Measurements from ENCODE around the gene S100PBP. TPM values are rescaled to one million over a fixed set of nuclear protein-coding genes. Genes with fewer than 3 reads are reported as not detected.

The S100PBP gene
- total and polyA plus RNA-seq, 9 of the 15 experiments (the other 6 are each of a cell fraction or from before 2014, with no cell fraction given): 22.9 to 60.2 (median 32.9) TPM

DNA sequence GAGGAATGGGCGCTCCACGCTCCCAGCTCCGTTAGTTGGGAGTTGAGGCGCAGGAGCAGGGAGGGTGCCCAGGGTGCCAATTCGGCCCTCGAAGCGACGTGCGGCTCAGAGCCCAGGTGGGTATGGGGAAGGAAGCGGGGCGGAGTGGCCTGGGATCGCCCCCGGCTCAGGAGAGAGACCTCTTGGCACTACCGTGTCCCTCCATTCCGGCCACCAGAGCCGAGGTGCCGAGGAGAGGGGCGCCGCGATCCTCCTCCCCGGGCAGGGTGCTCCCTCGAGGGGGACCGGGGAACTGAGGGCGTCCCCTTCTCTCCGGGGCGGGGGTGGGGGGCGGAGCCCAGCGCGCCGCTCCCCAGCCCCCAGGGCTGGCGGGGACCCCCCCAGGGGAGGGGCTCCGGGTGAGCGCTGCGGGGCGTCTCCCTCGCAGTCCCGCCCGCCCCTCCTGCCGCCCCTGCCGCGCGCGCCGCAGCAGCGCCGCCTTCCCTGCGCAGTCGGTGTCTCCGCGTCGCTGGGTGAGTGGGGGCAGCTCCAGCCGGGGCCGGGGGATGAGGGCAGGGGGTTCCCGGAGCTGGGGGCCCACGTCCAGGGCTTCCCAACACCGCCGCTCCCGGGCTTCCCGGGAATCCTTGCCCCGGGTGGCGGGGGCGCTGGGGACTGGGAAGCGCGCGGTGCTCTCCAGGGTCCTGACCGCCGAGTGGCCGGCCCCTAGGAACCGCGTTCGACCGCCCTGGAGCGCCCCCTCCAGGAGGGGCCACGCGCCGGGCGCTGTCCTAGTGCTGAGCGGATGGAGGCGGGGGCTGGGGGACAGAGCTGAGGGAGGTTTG lies 68.8 kb downstream of the S100PBP start, which contains the start of gene HPCA (continued):
- TF ChIP-seq, protein P1, sequence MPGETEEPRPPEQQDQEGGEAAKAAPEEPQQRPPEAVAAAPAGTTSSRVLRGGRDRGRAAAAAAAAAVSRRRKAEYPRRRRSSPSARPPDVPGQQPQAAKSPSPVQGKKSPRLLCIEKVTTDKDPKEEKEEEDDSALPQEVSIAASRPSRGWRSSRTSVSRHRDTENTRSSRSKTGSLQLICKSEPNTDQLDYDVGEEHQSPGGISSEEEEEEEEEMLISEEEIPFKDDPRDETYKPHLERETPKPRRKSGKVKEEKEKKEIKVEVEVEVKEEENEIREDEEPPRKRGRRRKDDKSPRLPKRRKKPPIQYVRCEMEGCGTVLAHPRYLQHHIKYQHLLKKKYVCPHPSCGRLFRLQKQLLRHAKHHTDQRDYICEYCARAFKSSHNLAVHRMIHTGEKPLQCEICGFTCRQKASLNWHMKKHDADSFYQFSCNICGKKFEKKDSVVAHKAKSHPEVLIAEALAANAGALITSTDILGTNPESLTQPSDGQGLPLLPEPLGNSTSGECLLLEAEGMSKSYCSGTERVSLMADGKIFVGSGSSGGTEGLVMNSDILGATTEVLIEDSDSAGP (CRISPR knock-in tag; IDR thresholded peaks at IDR 0.05): peak; percentile 59
- TF ChIP-seq TEAD2 (tag; IDR thresholded peaks at IDR 0.05): no peak
- TF ChIP-seq TCFL5 (CRISPR knock-in tag; conservative IDR thresholded peaks at IDR 0.05): no peak
- TF ChIP-seq, protein P2, sequence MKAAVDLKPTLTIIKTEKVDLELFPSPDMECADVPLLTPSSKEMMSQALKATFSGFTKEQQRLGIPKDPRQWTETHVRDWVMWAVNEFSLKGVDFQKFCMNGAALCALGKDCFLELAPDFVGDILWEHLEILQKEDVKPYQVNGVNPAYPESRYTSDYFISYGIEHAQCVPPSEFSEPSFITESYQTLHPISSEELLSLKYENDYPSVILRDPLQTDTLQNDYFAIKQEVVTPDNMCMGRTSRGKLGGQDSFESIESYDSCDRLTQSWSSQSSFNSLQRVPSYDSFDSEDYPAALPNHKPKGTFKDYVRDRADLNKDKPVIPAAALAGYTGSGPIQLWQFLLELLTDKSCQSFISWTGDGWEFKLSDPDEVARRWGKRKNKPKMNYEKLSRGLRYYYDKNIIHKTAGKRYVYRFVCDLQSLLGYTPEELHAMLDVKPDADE (conservative IDR thresholded peaks at IDR 0.05; ENCODE audit: control insufficient read depth, low read depth, low read length): peak; percentile 96
- no peak for TF ChIP-seq SMARCC2 (IDR thresholded peaks at IDR 0.05; ENCODE audit: low read depth)
- no peak for TF ChIP-seq PML (IDR thresholded peaks at IDR 0.05; ENCODE audit: low read length)
- TF ChIP-seq THRAP3 (IDR thresholded peaks at IDR 0.05; ENCODE audit: borderline replicate concordance): no peak
- TF ChIP-seq SMC3 (conservative IDR thresholded peaks at IDR 0.05; ENCODE audit: insufficient read depth, low read depth, low read length): peak; percentile 73
- TF ChIP-seq BHLHE40 (IDR thresholded peaks at IDR 0.05; ENCODE audit: low read length): peak; percentile 33; the same call in 1 of the 2 replicates
- 0 out of 4 replicates have a peak, but pooled peaks of 1 of the 2 experiments have one; percentile 50 for TF ChIP-seq TRIM24 (IDR thresholded peaks at IDR 0.05)
- TF ChIP-seq, protein P3, sequence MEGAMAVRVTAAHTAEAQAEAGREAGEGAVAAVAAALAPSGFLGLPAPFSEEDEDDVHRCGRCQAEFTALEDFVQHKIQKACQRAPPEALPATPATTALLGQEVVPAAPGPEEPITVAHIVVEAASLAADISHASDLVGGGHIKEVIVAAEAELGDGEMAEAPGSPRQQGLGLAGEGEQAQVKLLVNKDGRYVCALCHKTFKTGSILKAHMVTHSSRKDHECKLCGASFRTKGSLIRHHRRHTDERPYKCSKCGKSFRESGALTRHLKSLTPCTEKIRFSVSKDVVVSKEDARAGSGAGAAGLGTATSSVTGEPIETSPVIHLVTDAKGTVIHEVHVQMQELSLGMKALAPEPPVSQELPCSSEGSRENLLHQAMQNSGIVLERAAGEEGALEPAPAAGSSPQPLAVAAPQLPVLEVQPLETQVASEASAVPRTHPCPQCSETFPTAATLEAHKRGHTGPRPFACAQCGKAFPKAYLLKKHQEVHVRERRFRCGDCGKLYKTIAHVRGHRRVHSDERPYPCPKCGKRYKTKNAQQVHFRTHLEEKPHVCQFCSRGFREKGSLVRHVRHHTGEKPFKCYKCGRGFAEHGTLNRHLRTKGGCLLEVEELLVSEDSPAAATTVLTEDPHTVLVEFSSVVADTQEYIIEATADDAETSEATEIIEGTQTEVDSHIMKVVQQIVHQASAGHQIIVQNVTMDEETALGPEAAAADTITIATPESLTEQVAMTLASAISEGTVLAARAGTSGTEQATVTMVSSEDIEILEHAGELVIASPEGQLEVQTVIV (CRISPR knock-in tag; IDR thresholded peaks at IDR 0.05; ENCODE audit: borderline replicate concordance): no peak
- no peak for TF ChIP-seq MCM7 (IDR thresholded peaks at IDR 0.05)
- TF ChIP-seq, protein P4, sequence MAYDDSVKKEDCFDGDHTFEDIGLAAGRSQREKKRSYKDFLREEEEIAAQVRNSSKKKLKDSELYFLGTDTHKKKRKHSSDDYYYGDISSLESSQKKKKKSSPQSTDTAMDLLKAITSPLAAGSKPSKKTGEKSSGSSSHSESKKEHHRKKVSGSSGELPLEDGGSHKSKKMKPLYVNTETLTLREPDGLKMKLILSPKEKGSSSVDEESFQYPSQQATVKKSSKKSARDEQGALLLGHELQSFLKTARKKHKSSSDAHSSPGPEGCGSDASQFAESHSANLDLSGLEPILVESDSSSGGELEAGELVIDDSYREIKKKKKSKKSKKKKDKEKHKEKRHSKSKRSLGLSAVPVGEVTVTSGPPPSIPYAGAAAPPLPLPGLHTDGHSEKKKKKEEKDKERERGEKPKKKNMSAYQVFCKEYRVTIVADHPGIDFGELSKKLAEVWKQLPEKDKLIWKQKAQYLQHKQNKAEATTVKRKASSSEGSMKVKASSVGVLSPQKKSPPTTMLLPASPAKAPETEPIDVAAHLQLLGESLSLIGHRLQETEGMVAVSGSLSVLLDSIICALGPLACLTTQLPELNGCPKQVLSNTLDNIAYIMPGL (CRISPR knock-in tag; IDR thresholded peaks at IDR 0.05): peak; percentile 100
- no peak for TF ChIP-seq ZNF347 (CRISPR knock-in tag; IDR thresholded peaks at IDR 0.05; ENCODE audit: low read depth)
- TF ChIP-seq HDAC1 (IDR thresholded peaks at IDR 0.05): peak; percentile 88 to 97
- peak; percentile 69; the same call in 1 of the 2 replicates for TF ChIP-seq ZBTB17 (CRISPR knock-in tag; IDR thresholded peaks at IDR 0.05)
- peak; percentile 96 for TF ChIP-seq ETV5 (CRISPR knock-in tag; IDR thresholded peaks at IDR 0.05; ENCODE audit: low read depth)
- no peak for TF ChIP-seq ZNF274 (IDR thresholded peaks at IDR 0.05; ENCODE audit: borderline replicate concordance, low read depth, low read length)
- TF ChIP-seq ZC3H4 (CRISPR knock-in tag; IDR thresholded peaks at IDR 0.05; ENCODE audit: borderline replicate concordance): no peak
- TF ChIP-seq ZNF311 (CRISPR knock-in tag; IDR thresholded peaks at IDR 0.05): peak; percentile 80
- 0 out of 4 replicates have a peak, but pooled peaks of 1 of the 2 experiments have one; percentile 65 for TF ChIP-seq TBL1XR1 (IDR thresholded peaks at IDR 0.05; ENCODE audit: low read length in 2 of 2)
- no peak for TF ChIP-seq PHB2 (IDR thresholded peaks at IDR 0.05; ENCODE audit: low read depth)

All from K562 (cell line).